Raji (cell line): ENCODE measurements around the gene DGKG.

ENCODE experiments used
- POLR2A ChIP-seq: IDR thresholded peaks from 2 replicates; pipeline ENCODE4 v1.6.1; 2011; ENCODE audit warnings: low read depth, low read length, control low read depth; ENCODE audit not compliant: insufficient read depth

DGKG gene

GRCh38 chr3:186277268-186277909 lies 84.6 kb downstream of the DGKG start:
- no peak for TF ChIP-seq POLR2A

- no peak for TF ChIP-seq POLR2A
Measured at GRCh38 chr3:186275436-186275835, 86.6 kb downstream of the DGKG start.

- TF ChIP-seq POLR2A = no peak
Measured at GRCh38 chr3:186273586-186273985, 88.4 kb downstream of the DGKG start.

- TF ChIP-seq POLR2A = no peak
Measured at GRCh38 chr3:186270701-186271100, 91.3 kb downstream of the DGKG start.

- TF ChIP-seq POLR2A = no peak
Measured at GRCh38 chr3:186268616-186269448, 93.2 kb downstream of the DGKG start.

- no peak for TF ChIP-seq POLR2A
Measured at GRCh38 chr3:186267758-186268157, 94.3 kb downstream of the DGKG start.

- TF ChIP-seq POLR2A = no peak
Measured at GRCh38 chr3:186264608-186265400, 97.2 kb downstream of the DGKG start.

GRCh38 chr3:186261638-186262037 lies 100.4 kb downstream of the DGKG start:
- TF ChIP-seq POLR2A = no peak

GRCh38 chr3:186260726-186261125 lies 101.3 kb downstream of the DGKG start:
- no peak for TF ChIP-seq POLR2A

GRCh38 chr3:186259612-186260383 lies 102.2 kb downstream of the DGKG start:
- no peak for TF ChIP-seq POLR2A

GRCh38 chr3:186258968-186259367 lies 103.1 kb downstream of the DGKG start:
- TF ChIP-seq POLR2A = no peak

- no peak for TF ChIP-seq POLR2A
Measured at GRCh38 chr3:186257866-186258265, 104.2 kb downstream of the DGKG start.

- TF ChIP-seq POLR2A = no peak
Measured at GRCh38 chr3:186255703-186256331, 106.2 kb downstream of the DGKG start.
